Activated gamma-delta T cell (primary cell): ENCODE results near the gene SCAND1.
A peak's percentile ranks its signal among the peaks of the same experiment; 100 is the strongest.
"Not testable (repeated sequence)": the region's sequence is repeated elsewhere in the genome, so short reads cannot be mapped to it uniquely, and the experiment has no call there.

Experiments used
- DNase-seq: peaks from one replicate; lab custom pipeline; 2025; lab: John Stamatoyannopoulos, UW

SCAND1 gene

GRCh38 chr20:35959291-35959690, 5.0 kb upstream of the SCAND1 start:
- not testable (repeated sequence) for DNase-seq

DNA sequence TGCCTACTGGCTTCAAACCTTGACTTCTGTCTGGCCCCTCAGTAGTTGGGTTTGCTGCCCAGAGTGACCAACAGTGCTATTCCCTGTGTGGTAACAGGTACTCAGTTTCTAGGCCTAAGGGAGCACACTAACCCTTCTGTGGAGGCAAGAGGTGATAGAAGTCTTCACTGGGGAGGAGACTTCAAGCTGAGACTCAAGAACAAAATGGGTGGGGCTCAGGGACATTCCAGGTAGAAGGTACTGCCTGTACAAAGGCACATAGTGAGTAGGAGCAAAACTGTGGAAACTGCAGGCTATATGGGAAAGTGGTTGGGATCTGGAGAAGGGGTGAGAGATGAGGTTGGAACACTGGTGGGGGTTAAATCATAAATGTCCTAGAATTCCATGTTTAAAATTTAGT, 2.3 kb upstream of the SCAND1 start:
- DNase-seq: no peak

GRCh38 chr20:35954907-35955251, 577 bp upstream of the SCAND1 start:
- no peak for DNase-seq

GRCh38 chr20:35953387-35954199, 709 bp downstream of the SCAND1 start:
- DNase-seq: peak; percentile 62

DNA sequence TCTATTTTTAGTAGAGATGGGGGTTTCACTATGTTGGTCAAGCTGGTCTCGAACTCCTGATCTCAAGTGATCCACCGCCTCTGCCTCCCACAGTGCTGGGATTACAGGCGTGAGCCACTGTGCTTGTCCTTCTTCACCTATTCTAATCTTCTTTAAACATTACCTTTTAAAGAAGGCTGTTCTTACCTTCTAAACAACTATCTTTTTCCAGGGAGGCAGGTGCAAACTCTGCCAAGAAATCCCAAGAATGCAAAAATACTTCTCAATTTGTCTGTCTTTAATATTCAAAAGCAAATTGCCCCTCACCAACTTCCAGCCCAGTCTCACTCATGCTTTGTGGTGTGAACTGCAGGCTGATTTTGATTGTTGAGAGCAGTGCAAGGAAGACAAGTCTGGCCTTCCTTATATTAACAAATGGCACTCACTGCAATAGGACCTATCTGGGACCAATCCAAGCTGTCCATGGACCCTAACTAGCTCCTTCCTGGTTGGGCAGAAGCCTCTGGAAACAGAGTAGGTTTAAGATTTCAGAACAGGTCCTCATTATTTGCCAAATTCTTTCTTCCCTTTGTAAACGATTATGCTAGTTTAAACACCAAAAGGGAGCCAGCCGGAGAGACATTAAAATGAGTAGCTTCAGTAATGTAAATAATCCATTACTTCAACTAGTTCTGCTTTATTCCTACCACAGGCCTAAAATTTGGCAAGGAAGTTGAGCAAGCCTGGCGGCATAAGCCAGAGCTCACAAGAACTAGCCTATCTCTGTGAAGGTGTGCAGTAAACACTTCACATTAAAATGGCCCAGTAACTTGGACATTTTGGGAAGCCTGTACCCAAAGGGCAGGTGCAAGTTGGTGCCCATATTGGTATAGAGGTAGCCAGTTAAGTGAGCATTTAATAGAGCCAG, 1.6 kb downstream of the SCAND1 start:
- no peak for DNase-seq

GRCh38 chr20:35952080-35952479, 2.2 kb downstream of the SCAND1 start:
- not testable (repeated sequence) for DNase-seq

DNA sequence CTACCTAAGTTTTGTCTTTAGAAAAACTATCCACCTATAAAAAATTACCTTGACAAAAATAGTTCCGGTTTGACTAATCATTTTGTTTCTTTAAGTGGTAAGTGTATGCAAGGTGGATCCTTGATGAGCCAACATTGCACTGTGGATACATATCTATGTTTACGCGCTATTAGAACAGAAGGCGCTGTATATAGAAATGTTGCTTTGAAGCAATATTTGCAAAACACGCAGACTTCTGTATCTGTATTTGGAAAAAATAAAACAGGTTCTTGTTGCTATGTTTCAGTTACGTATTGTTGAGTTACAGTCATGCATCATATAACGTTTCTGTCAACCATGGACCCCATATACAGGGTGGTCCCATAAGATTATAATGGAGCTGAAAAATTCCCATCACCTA, 4.2 kb downstream of the SCAND1 start:
- DNase-seq: no peak

- no peak for DNase-seq
Measured at GRCh38 chr20:35947907-35948306, 6.4 kb downstream of the SCAND1 start.

DNA sequence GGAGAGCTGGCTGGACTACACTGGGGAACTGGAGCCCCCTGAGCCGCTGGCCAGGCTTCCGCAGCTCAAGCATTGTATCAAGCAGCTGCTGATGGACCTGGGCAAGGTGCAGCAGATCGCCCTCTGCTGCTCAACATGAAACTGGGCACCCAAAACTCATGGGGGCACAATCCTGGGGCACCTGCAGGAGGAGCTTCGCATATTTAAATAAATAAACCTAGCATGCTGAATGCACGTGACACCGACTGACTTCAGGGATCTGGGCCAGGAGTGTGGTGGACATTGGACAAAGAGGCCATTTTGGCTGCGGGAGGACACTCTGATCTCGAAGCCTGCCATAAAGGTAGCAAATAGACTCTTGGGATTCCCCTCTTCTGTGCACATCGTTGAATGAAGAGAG, 6.8 kb downstream of the SCAND1 start:
- DNase-seq: no peak

- no peak for DNase-seq
Measured at GRCh38 chr20:35942243-35942642, 12.1 kb downstream of the SCAND1 start.

DNA sequence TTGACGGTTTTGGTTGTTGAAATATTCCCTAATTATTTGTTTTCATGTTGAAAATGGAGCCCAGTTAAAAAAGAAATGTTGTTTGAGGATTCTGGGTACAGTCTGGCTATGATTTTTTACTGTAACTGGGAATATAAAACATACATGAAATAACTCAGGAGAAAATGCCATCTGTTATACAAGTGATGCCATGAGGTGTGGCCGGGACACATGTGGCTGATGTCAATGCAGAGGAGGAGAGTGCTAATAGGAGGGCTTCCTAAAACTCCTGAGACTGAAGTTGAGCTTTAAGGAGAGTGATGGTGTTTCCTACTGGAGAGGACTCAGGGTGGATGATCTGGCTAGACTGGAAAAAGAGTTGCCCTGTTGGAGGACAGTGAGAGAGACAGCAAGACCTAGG, 12.7 kb downstream of the SCAND1 start:
- no peak for DNase-seq

DNA sequence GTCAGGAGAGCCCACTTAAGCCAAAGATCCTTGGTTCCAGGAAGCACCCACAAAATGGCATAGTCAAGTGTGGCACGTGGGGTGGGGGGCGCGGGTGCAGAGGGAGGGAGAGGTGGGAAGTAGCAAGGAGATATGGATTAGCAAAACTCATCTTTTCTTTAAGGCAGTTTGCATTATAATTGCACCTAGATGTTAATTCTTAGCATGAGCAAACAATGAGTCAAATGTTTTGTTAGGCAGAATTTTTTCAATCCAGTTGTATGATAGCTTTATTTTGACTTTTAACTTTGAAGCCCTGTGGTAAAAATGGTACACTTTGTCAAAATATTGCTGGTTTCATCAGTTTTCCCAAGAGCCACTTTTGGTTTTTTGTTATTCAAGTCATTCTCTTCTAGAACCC, 15.0 kb downstream of the SCAND1 start:
- no peak for DNase-seq

DNA sequence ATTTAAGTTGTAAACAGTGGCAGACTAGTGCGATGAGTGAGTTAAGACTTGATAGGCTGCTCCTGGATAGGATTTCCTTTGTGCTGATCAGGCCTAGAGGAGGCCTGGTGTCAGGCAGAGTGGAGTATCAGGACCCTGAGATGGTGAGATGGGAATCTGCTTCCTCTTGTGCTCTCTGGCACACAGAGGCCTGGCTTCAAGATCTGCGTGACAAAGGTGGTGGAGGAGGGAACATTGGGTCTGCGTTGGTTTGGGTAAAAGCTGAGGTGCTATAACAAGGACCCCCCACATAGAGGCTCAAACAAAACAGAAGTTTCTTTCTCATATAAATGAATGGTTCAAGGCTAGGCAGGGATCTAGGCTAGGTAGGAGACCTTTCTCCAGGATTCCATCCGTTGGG, 20.3 kb downstream of the SCAND1 start:
- DNase-seq: no peak

DNA sequence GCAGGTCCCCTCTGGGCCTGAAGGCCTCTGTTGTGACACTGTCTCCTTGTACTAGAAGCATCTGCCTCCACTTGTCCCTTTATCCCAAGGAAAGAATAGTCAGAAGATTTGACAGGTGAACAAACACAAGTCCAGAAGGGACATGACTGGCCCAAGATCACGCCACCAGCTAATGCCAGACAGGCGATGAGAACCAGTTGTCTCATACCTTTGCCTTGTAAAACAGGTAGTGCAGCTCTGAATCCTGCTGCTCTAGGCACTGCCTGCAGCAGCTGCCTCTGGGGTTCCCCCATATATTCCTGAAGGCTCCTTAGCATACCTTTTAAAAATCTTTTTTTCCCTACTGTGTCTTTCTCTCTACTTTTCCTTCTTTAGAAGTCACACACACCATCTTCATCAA, 25.0 kb downstream of the SCAND1 start:
- DNase-seq: no peak

GRCh38 chr20:35920523-35920922, 33.8 kb downstream of the SCAND1 start:
- no peak for DNase-seq

DNA sequence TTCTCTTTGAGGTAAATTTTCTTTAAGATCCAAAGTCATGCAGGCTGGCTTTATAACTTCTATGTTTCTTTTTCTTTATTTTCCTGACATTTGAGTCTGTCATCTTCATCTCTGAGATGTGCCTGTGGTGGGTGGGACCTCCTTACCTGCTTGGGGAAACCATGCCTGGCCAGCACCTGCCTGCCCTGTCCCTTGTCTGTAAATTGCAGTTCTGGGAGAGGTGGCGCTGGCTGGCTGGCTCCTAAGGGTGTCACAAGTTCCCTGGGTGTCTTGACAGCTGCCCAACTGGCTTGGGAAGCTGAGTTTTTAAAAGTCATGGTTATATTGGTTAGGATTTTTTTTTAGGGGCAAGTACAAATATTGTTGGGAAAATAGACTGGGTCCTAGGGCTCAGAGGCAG, 36.3 kb downstream of the SCAND1 start:
- DNase-seq: no peak

DNA sequence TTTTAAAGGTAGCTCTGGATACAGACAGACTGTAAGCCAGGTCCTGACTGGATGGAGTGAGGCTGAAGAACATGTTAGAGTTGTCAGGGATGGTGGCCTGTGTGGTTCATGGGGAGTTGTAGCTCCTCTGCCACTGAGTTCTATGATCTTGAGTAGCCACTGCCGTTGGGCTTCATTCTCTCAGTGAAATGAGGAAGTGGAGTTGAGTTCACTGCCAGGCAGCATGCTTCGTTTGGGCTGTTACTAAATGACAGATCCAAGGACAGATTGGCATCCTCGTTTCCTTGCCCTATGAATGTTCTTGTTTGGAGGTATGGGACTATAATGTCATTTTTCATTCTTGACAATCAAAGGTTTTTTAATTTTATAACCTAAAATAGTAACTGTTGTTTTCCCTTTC, 37.2 kb downstream of the SCAND1 start:
- DNase-seq: no peak

- no peak for DNase-seq
Measured at GRCh38 chr20:35912881-35913280, 41.4 kb downstream of the SCAND1 start.

GRCh38 chr20:35910254-35910653, 44.0 kb downstream of the SCAND1 start:
- no peak for DNase-seq

DNA sequence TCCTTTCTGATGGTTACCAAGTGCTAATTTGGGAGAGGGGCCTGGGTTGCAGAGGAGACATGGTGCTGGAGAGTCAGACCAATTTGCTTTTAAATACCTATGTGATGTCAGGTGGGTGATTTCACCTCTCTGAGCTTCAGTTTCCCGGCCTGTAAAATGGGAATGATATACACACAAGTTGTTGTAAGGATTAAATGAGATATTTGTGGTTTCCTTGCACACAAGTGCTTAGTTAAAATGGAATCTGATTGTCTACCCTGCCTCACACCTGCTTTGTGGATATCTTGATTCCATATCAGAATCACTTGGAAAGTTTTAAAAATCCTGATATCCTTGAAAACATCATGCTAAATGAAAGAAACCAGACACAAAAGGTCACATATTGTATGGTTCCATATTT, 44.5 kb downstream of the SCAND1 start:
- DNase-seq: no peak

- no peak for DNase-seq
Measured at GRCh38 chr20:35909176-35909575, 45.1 kb downstream of the SCAND1 start.

DNA sequence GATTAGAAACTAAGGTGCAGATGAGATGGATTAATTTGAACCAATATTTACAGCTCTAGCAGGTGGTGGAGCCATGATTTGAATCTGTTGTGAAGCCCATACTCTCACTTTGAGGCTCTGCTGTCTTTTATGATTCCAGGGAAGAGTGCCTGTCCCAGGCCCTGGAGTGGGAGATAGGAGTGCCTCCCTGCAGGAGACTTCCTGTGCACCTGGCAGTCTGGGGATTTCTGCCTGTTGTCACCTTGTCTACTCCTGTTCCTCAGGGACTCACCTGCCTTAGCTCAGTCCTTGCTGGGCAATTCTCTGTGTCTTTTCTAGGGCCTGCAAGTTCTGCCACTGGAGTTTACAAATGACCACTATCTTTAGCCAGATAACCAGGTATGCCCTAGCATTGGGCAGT, 46.3 kb downstream of the SCAND1 start:
- DNase-seq: no peak

DNA sequence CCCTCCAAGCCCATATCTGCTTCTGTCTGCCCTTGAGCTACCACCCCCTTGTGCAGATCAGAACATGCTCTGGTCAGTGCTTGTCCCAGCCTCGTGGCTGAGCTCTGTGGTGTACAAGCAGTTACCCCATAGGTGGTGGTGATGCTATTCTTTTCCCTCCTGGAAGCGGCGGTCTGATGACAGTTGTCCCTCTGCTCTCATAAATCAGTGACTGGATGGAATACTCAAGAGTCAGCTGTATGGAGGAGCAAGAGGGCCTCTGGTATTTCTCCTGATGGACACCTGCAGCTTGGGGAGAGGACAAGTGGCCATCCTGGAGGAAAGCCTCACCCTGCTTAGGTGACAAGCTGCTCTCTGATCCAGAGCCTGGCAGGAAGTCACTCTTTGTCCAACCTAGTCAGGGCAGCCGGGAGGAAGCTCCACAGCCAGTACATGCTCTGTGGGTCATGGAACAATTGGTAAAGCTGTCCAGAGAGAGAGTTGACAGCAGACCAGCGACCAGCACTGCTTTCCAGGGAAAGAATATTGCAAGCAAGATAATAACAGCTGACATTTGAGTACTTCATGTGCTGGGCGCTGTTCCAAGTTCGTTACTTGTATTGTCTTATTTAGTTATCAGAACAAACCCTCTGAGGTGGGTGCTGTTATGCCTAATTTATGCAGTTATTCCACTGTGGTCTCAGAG, 47.1 kb downstream of the SCAND1 start:
- no peak for DNase-seq
